Testis (tissue), 3 donors: ENCODE results near the gene HBD. TPM values are rescaled to one million over a fixed set of nuclear protein-coding genes. Genes with fewer than 3 reads are reported as not detected.

Experiments used
- DNase-seq: peaks from one replicate; pipeline ENCODE4 v3.0.0-alpha.2; 2019
- H3K27ac ChIP-seq, 2 donors: fragments of 200-600 bp; sonication (generic); one replicate each; pipeline ENCODE4 v1.5.1; 2019
- H3K27me3 ChIP-seq: fragments of 200-600 bp; sonication (generic); one replicate; pipeline ENCODE4 v1.5.1; 2019
- H3K36me3 ChIP-seq: fragments of 200-600 bp; sonication (generic); one replicate; pipeline ENCODE4 v1.5.1; 2017; ENCODE audit warnings: low read depth; ENCODE audit errors: missing control alignments
- H3K4me1 ChIP-seq: fragments of 200-600 bp; sonication (generic); one replicate; pipeline ENCODE4 v1.5.1; 2019
- H3K4me3 ChIP-seq, 2 donors: fragments of 200-600 bp; sonication (generic); one replicate each; pipeline ENCODE4 v1.5.1; 2017 to 2019
- H3K9me3 ChIP-seq: fragments of 200-600 bp; sonication (generic); one replicate; pipeline ENCODE4 v1.5.1; 2017
- CTCF ChIP-seq, 3 experiments: fragments of 450-650 bp in 2 of 3; fragments of 200-600 bp in 1 of 3; sonication (generic) in 1 of 3; IDR thresholded peaks; one replicate each; pipeline ENCODE4 v1.5.1; 2016 to 2019; ENCODE audit warnings: antibody characterized with exemption in 3 of 3, mild to moderate bottlenecking in 2 of 3, moderate library complexity in 1 of 3
- POLR2A ChIP-seq: fragments of 450-650 bp; IDR thresholded peaks from one replicate; pipeline ENCODE4 v1.6.1; 2017; ENCODE audit warnings: antibody characterized with exemption, mild to moderate bottlenecking, moderate library complexity
- WGBS, 2 donors: methylation state at CpG; one replicate each; pipeline ENCODE4 v1.1.5; 2018; 5-methylcytosine and 5-hydroxymethylcytosine counted together
- intact Hi-C: fragments of 100-400 bp; cut with DNase I; formaldehyde crosslinking; loops from one replicate; pipeline ENCODE4 v1.15.1; 2023; ENCODE audit warnings: low total_unique reads
- polyA plus RNA-seq: library from polyadenylated mRNA; stranded (reverse); fragments of 350-450 nt; fragmentation: Illumina TruSeq; extraction: RNeasy Lipid Tissue Mini Kit (QIAGEN cat#74804); gene quantifications from one replicate; pipeline ENCODE4 v1.2.3, GENCODE V29; 2014; ENCODE audit warnings: low read depth, low replicate concordance; ENCODE audit not compliant: insufficient read depth
- total RNA-seq, 2 donors: library from RNA; depleted of rRNA; stranded (reverse); fragments of >200 nt; gene quantifications; one replicate each; pipeline ENCODE4 v1.2.3, GENCODE V29; 2016

HBD gene
- total and polyA plus RNA-seq, 3 donors from 2014 or later: not detected

GRCh38 chr11:5242933-5243815 lies 8.9 kb upstream of the HBD start:
- intact Hi-C loops: no loop called here
- Histone ChIP-seq H3K4me1 (no peaks in the 10 kb centered on the region), H3K27me3 (no peaks in the 10 kb centered on the region), H3K27ac (no peak overlapping the region), H3K4me3 (no peak overlapping the region), H3K9me3 (no peaks in the 10 kb centered on the region), H3K36me3 (no peaks in the 10 kb centered on the region)
- TF ChIP-seq CTCF (IDR thresholded peaks at IDR 0.05): no peak
- no peak for TF ChIP-seq POLR2A
- WGBS, 2 donors: 78 to 80% methylated on average over 7 of the region's 7 CpGs
- DNase-seq: no peak

- TF ChIP-seq POLR2A (no peak), CTCF (IDR thresholded peaks at IDR 0.05) (no peak)
- 61 to 73% methylated on average over 2 of the region's 2 CpGs for WGBS, 2 donors
- intact Hi-C loops: no loop called here
Observed at GRCh38 chr11:5242208-5242607, 7.9 kb upstream of the HBD start.

GRCh38 chr11:5241458-5241857 lies 7.2 kb upstream of the HBD start:
- H3K4me1 ChIP-seq: no peaks in the 10 kb centered on the region
- no peak for DNase-seq
- 64 to 65% methylated on average over 3 of the region's 3 CpGs for WGBS, 2 donors
- no peaks in the 10 kb centered on the region for H3K9me3 ChIP-seq
- no peak overlapping the region for H3K4me3 ChIP-seq
- no peak overlapping the region for H3K27ac ChIP-seq
- H3K36me3 ChIP-seq: no peaks in the 10 kb centered on the region
- TF ChIP-seq POLR2A (no peak), CTCF (IDR thresholded peaks at IDR 0.05) (no peak)
- H3K27me3 ChIP-seq: no peaks in the 10 kb centered on the region
- intact Hi-C loops: no loop called here

More at GRCh38 chr11:5242208-5242607, 7.9 kb upstream of the HBD start:
- Histone ChIP-seq H3K36me3 (no peaks in the 10 kb centered on the region), H3K4me1 (no peaks in the 10 kb centered on the region), H3K27me3 (no peaks in the 10 kb centered on the region), H3K9me3 (no peaks in the 10 kb centered on the region), H3K4me3 (no peak overlapping the region), H3K27ac (no peak overlapping the region)
- no peak for DNase-seq

GRCh38 chr11:5240458-5240857 lies 6.2 kb upstream of the HBD start:
- no peak overlapping the region for H3K27ac ChIP-seq
- no peaks in the 10 kb centered on the region for H3K36me3 ChIP-seq
- H3K4me1 ChIP-seq: no peaks in the 10 kb centered on the region
- TF ChIP-seq CTCF (IDR thresholded peaks at IDR 0.05): no peak
- TF ChIP-seq POLR2A: no peak
- no peak for DNase-seq
- WGBS, 2 donors: 84 to 93% methylated on average over 2 of the region's 2 CpGs
- H3K4me3 ChIP-seq: no peak overlapping the region
- intact Hi-C loops: no loop called here
- H3K9me3 ChIP-seq: no peaks in the 10 kb centered on the region
- no peaks in the 10 kb centered on the region for H3K27me3 ChIP-seq

GRCh38 chr11:5240056-5240455 lies 5.8 kb upstream of the HBD start:
- Histone ChIP-seq H3K27ac (no peak overlapping the region), H3K4me3 (no peak overlapping the region), H3K27me3 (no peaks in the 10 kb centered on the region), H3K9me3 (no peaks in the 10 kb centered on the region), H3K36me3 (no peaks in the 10 kb centered on the region), H3K4me1 (no peaks in the 10 kb centered on the region)
- TF ChIP-seq CTCF (IDR thresholded peaks at IDR 0.05) (no peak), POLR2A (no peak)
- 79 to 87% methylated on average over 1 of the region's 1 CpG for WGBS, 2 donors
- no peak for DNase-seq
- intact Hi-C loops: no loop called here
